Erythroblast (primary cell): ENCODE measurements around the gene OR52E8.

Source experiments
- GATA1 ChIP-seq: IDR thresholded peaks from 2 replicates; pipeline ENCODE4 v1.6.1; 2011; ENCODE audit warnings: low read depth, mild to moderate bottlenecking, control low read depth, low read length, moderate library complexity
- POLR2A ChIP-seq: IDR thresholded peaks from 2 replicates; pipeline ENCODE4 v1.6.1; 2011; ENCODE audit warnings: mild to moderate bottlenecking, low read length

DNA sequence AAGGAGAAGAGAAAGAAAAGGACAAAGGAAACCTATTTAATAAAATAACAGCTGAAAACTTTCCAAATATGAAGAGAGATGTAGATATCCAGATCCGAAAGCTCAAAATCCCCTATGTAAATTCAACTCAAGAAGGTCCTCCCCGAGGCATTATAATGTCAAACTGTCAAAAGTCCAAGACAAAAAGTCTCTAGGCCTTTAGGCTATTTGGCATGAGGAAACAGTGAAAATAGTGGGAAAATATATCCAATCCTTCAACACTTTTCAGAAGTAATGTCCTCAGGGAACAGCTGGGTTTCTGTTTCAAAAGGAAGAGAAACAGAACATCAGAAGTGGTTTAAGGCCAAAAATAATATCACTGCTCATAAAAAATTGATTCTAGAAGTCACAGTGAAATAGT is 21.1 kb upstream of the OR52E8 start:
- no peak for TF ChIP-seq POLR2A
- TF ChIP-seq GATA1 = no peak
